ENCODE data around the gene TJP2.

The TJP2 gene

GRCh38 chr9:69179037-69179436 is 5.0 kb downstream of the TJP2 start:
- no peak for DNase-seq (ENCODE audit: low read depth)
- no peak for TF ChIP-seq CTCF (IDR thresholded peaks at IDR 0.05; ENCODE audit: control insufficient read depth, extremely low read depth, insufficient read depth)
- no peak overlapping the region for H3K4me3 ChIP-seq (ENCODE audit: low read depth, low read length)

- TF ChIP-seq CTCF (IDR thresholded peaks at IDR 0.05; ENCODE audit: control insufficient read depth, extremely low read depth, insufficient read depth), result no peak
- DNase-seq (ENCODE audit: low read depth), result no peak
- H3K4me3 ChIP-seq (ENCODE audit: low read depth, low read length), result no peak overlapping the region
Measured at GRCh38 chr9:69180200-69180599, 6.1 kb downstream of the TJP2 start.

GRCh38 chr9:69180670-69181069 is 6.6 kb downstream of the TJP2 start:
- DNase-seq (ENCODE audit: low read depth), result no peak
- no peak overlapping the region for H3K4me3 ChIP-seq (ENCODE audit: low read depth, low read length)
- no peak for TF ChIP-seq CTCF (IDR thresholded peaks at IDR 0.05; ENCODE audit: control insufficient read depth, extremely low read depth, insufficient read depth)

GRCh38 chr9:69181908-69182353 is 7.9 kb downstream of the TJP2 start:
- DNase-seq (ENCODE audit: low read depth), result no peak
- no peak overlapping the region for H3K4me3 ChIP-seq (ENCODE audit: low read depth, low read length)
- no peak for TF ChIP-seq CTCF (IDR thresholded peaks at IDR 0.05; ENCODE audit: control insufficient read depth, extremely low read depth, insufficient read depth)

GRCh38 chr9:69184266-69184665 is 10.2 kb downstream of the TJP2 start:
- DNase-seq (ENCODE audit: low read depth), result no peak
- no peak for TF ChIP-seq CTCF (IDR thresholded peaks at IDR 0.05; ENCODE audit: control insufficient read depth, extremely low read depth, insufficient read depth)
- no peak overlapping the region for H3K4me3 ChIP-seq (ENCODE audit: low read depth, low read length)

- DNase-seq (ENCODE audit: low read depth), result no peak
- no peak overlapping the region for H3K4me3 ChIP-seq (ENCODE audit: low read depth, low read length)
- TF ChIP-seq CTCF (IDR thresholded peaks at IDR 0.05; ENCODE audit: control insufficient read depth, extremely low read depth, insufficient read depth), result no peak
Measured at GRCh38 chr9:69186841-69187611, 12.9 kb downstream of the TJP2 start.

- TF ChIP-seq CTCF (IDR thresholded peaks at IDR 0.05; ENCODE audit: control insufficient read depth, extremely low read depth, insufficient read depth), result no peak
- no peak overlapping the region for H3K4me3 ChIP-seq (ENCODE audit: low read depth, low read length)
- DNase-seq (ENCODE audit: low read depth), result no peak
Measured at GRCh38 chr9:69188975-69189374, 14.9 kb downstream of the TJP2 start.

Data from LNCaP clone FGC (cell line).